Vagina (tissue), 2 donors: Measurements from ENCODE around the gene IGFL4.

Experiments used
- CTCF ChIP-seq, 3 experiments: fragments of 450-650 bp in 2 of 3; fragments of 200-600 bp in 1 of 3; sonication (generic) in 1 of 3; IDR thresholded peaks; one replicate each; pipeline ENCODE4 v1.5.1; 2017 to 2019; ENCODE audit warnings: antibody characterized with exemption in 3 of 3, mild to moderate bottlenecking in 2 of 3, moderate library complexity in 2 of 3
- POLR2A ChIP-seq, 2 donors: fragments of 450-650 bp; IDR thresholded peaks; one replicate each; pipeline ENCODE4 v1.6.1; 2017; ENCODE audit warnings: antibody characterized with exemption in 2 of 2, mild to moderate bottlenecking in 2 of 2, moderate library complexity in 2 of 2

GRCh38 chr19:46002678-46003275, 38.0 kb downstream of the IGFL4 start:
- TF ChIP-seq POLR2A (IDR thresholded peaks at IDR 0.05) (no peak), CTCF (IDR thresholded peaks at IDR 0.05) (no peak)
